GM19099 (cell line): Measurements from ENCODE around the gene SLC38A10.

Experiments
- POLR2A ChIP-seq: IDR thresholded peaks from 3 replicates; pipeline ENCODE4 v1.6.1; 2011; ENCODE audit warnings: low read depth; ENCODE audit not compliant: insufficient read length; ENCODE audit errors: extremely low read depth

Gene SLC38A10

GRCh38 chr17:81200695-81201580 lies 94.2 kb downstream of the SLC38A10 start:
- no peak for TF ChIP-seq POLR2A

- TF ChIP-seq POLR2A: no peak
Measured at GRCh38 chr17:81200201-81200600, 94.9 kb downstream of the SLC38A10 start.

GRCh38 chr17:81199482-81199830 lies 95.7 kb downstream of the SLC38A10 start:
- TF ChIP-seq POLR2A: no peak

- TF ChIP-seq POLR2A: no peak
Measured at GRCh38 chr17:81198826-81199481, 96.2 kb downstream of the SLC38A10 start.

- TF ChIP-seq POLR2A: no peak
Measured at GRCh38 chr17:81197831-81198490, 97.1 kb downstream of the SLC38A10 start.

- no peak for TF ChIP-seq POLR2A
Measured at GRCh38 chr17:81197409-81197795, 97.7 kb downstream of the SLC38A10 start.

GRCh38 chr17:81196505-81197408 lies 98.3 kb downstream of the SLC38A10 start:
- TF ChIP-seq POLR2A: no peak

GRCh38 chr17:81195941-81196495 lies 99.1 kb downstream of the SLC38A10 start:
- no peak for TF ChIP-seq POLR2A
